HEK293T (cell line): Measurements from ENCODE around the gene GLT8D2.

ENCODE experiments used
- ELF4 ChIP-seq: fragments of 450-650 bp; IDR thresholded peaks from 2 replicates; pipeline ENCODE4 v1.6.1; 2017; ENCODE audit warnings: antibody characterized with exemption
- FOXA1 ChIP-seq: fragments of 450-650 bp; IDR thresholded peaks from 2 replicates; pipeline ENCODE4 v1.6.1; 2016; ENCODE audit warnings: mild to moderate bottlenecking
- FOXK2 ChIP-seq: fragments of 450-650 bp; IDR thresholded peaks from 2 replicates; pipeline ENCODE4 v1.6.1; 2016; ENCODE audit warnings: mild to moderate bottlenecking
- L3MBTL2 ChIP-seq: fragments of 450-650 bp; conservative IDR thresholded peaks from 2 replicates; pipeline ENCODE4 v1.6.1; 2016; ENCODE audit warnings: mild to moderate bottlenecking
- SUZ12 ChIP-seq: fragments of 450-650 bp; IDR thresholded peaks from 2 replicates; pipeline ENCODE4 v1.6.1; 2016; ENCODE audit warnings: mild to moderate bottlenecking

- TF ChIP-seq SUZ12 (no peak), ELF4 (no peak), FOXA1 (no peak), FOXK2 (no peak), L3MBTL2 (no peak)
Measured at GRCh38 chr12:104059963-104060362, 10.0 kb upstream of the GLT8D2 start.
